ENCODE results near the gene PRMT7. TPM values are rescaled to one million over a fixed set of nuclear protein-coding genes. Genes with fewer than 3 reads are reported as not detected.

Gene PRMT7
- polyA plus RNA-seq, 1 experiment, result 40.0 TPM

GRCh38 chr16:68400924-68401460, 90.2 kb downstream of the PRMT7 start:
- POLR2A ChIA-PET, result no interaction called here
- Histone ChIP-seq H3K27me3 (ENCODE audit: control insufficient read depth, insufficient read depth, low read length) (0 out of 2 replicates have a peak, but pooled peaks cover 1% of the 10 kb centered on the region), H3K36me3 (ENCODE audit: control insufficient read depth, insufficient read depth, low read length) (no peaks in the 10 kb centered on the region), H3K4me3 (ENCODE audit: low read depth, low read length) (no peak overlapping the region)
- no peak for DNase-seq (ENCODE audit: low read depth)
- CTCF ChIA-PET, result interaction anchor here (1.0 to 10.8 kb wide), 3 partner anchors 109 to 120 kb away, joined by 3 to 212 read pairs (median 21); no protein-coding TSS in a partner anchor
- TF ChIP-seq CTCF (IDR thresholded peaks at IDR 0.05; ENCODE audit: insufficient read depth, low read depth, low read length), result no peak

- no peak for TF ChIP-seq CTCF (IDR thresholded peaks at IDR 0.05; ENCODE audit: insufficient read depth, low read depth, low read length)
- no peak overlapping the region for H3K4me3 ChIP-seq (ENCODE audit: low read depth, low read length)
- no peaks in the 10 kb centered on the region for H3K27me3 ChIP-seq (ENCODE audit: control insufficient read depth, insufficient read depth, low read length)
- POLR2A ChIA-PET, result no interaction called here
- H3K36me3 ChIP-seq (ENCODE audit: control insufficient read depth, insufficient read depth, low read length), result no peaks in the 10 kb centered on the region
- DNase-seq (ENCODE audit: low read depth), result no peak
- CTCF ChIA-PET, result interaction anchor here (0.6 to 10.8 kb wide), 5 partner anchors 84 to 251 kb away, joined by 3 to 212 read pairs (median 3); no protein-coding TSS in a partner anchor
Measured at GRCh38 chr16:68401871-68402747, 91.3 kb downstream of the PRMT7 start.

- DNase-seq (ENCODE audit: low read depth), result no peak
- ChIA-PET CTCF (interaction anchor here (0.7 to 10.8 kb wide), 3 partner anchors 98 to 251 kb away, joined by 3 to 212 read pairs (median 3); no protein-coding TSS in a partner anchor), POLR2A (no interaction called here)
- H3K36me3 ChIP-seq (ENCODE audit: control insufficient read depth, insufficient read depth, low read length), result no peaks in the 10 kb centered on the region
- no peak overlapping the region for H3K4me3 ChIP-seq (ENCODE audit: low read depth, low read length)
- TF ChIP-seq CTCF (IDR thresholded peaks at IDR 0.05; ENCODE audit: insufficient read depth, low read depth, low read length), result no peak
- no peaks in the 10 kb centered on the region for H3K27me3 ChIP-seq (ENCODE audit: control insufficient read depth, insufficient read depth, low read length)
Measured at GRCh38 chr16:68402748-68403040, 91.9 kb downstream of the PRMT7 start.

GRCh38 chr16:68403177-68403576, 92.4 kb downstream of the PRMT7 start:
- no peak for TF ChIP-seq CTCF (IDR thresholded peaks at IDR 0.05; ENCODE audit: insufficient read depth, low read depth, low read length)
- DNase-seq (ENCODE audit: low read depth), result no peak
- Histone ChIP-seq H3K4me3 (ENCODE audit: low read depth, low read length) (no peak overlapping the region), H3K27me3 (ENCODE audit: control insufficient read depth, insufficient read depth, low read length) (no peaks in the 10 kb centered on the region), H3K36me3 (ENCODE audit: control insufficient read depth, insufficient read depth, low read length) (no peaks in the 10 kb centered on the region)
- CTCF ChIA-PET, result interaction anchor here (0.7 to 10.8 kb wide), 2 partner anchors 107 to 250 kb away, joined by 3 to 212 read pairs; no protein-coding TSS in a partner anchor
- POLR2A ChIA-PET, result no interaction called here

- no peak for TF ChIP-seq CTCF (IDR thresholded peaks at IDR 0.05; ENCODE audit: insufficient read depth, low read depth, low read length)
- H3K27me3 ChIP-seq (ENCODE audit: control insufficient read depth, insufficient read depth, low read length), result no peaks in the 10 kb centered on the region
- ChIA-PET CTCF (interaction anchor here (1.5 to 10.8 kb wide), 2 partner anchors 106 kb away, joined by 7 to 212 read pairs; no protein-coding TSS in a partner anchor), POLR2A (no interaction called here)
- no peak for DNase-seq (ENCODE audit: low read depth)
- no peaks in the 10 kb centered on the region for H3K36me3 ChIP-seq (ENCODE audit: control insufficient read depth, insufficient read depth, low read length)
- no peak overlapping the region for H3K4me3 ChIP-seq (ENCODE audit: low read depth, low read length)
Measured at GRCh38 chr16:68403704-68404103, 92.9 kb downstream of the PRMT7 start.
